RPMI8226 (cell line): ENCODE data around the gene PDE8B.
"Not testable (repeated sequence)": the region's sequence is repeated elsewhere in the genome, so short reads cannot be mapped to it uniquely, and the experiment has no call there.

Source experiments
- DNase-seq: peaks from one replicate; pipeline ENCODE4 v3.0.0-alpha.2; 2015

Gene PDE8B

GRCh38 chr5:77367741-77368140 is 157.3 kb downstream of the PDE8B start:
- no peak for DNase-seq

GRCh38 chr5:77368367-77368766 is 157.9 kb downstream of the PDE8B start:
- DNase-seq = no peak

DNA sequence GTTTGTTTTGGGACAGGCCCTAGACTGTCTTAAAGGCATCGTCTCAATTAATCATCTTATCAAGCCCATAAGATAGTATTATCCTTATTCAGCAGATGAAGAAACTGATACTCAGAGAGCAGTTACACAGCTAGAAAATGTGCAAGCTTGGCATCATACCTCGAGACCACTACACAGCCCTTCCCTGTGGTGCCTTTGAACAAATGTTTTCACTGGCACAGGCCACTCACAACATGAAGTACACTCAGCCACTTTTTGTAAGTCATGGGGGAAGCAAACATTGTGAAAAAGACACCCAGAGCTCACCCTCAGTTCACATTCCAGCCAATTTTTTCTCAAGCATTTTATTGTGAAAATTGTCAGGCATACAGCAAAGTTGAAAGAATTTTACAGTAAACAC is 159.1 kb downstream of the PDE8B start:
- DNase-seq = no peak

DNA sequence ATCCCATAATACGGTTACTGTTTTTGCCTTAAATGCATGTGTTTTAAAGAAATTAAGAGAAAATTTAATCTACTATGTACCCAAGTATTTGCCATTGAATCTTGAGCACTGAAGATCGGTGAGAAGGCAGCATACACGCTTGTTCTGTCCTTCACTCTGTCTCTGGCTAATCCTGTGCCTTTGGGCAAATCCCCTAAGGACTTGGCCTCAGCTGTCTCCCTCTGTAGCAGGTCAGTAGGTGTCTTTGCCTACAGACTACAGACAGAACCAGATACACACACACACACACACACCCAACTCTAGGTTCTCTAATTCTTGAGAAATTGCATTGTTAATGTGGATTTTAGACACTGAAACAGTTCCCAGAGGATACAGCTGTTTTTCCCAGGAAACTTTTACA is 164.2 kb downstream of the PDE8B start:
- no peak for DNase-seq

- no peak for DNase-seq
Measured at GRCh38 chr5:77376609-77377300, 166.3 kb downstream of the PDE8B start.

- DNase-seq = no peak
Measured at GRCh38 chr5:77379558-77380061, 169.1 kb downstream of the PDE8B start.

- no peak for DNase-seq
Measured at GRCh38 chr5:77380636-77381035, 170.2 kb downstream of the PDE8B start.

- DNase-seq = not testable (repeated sequence)
Measured at GRCh38 chr5:77383336-77383735, 172.9 kb downstream of the PDE8B start.

DNA sequence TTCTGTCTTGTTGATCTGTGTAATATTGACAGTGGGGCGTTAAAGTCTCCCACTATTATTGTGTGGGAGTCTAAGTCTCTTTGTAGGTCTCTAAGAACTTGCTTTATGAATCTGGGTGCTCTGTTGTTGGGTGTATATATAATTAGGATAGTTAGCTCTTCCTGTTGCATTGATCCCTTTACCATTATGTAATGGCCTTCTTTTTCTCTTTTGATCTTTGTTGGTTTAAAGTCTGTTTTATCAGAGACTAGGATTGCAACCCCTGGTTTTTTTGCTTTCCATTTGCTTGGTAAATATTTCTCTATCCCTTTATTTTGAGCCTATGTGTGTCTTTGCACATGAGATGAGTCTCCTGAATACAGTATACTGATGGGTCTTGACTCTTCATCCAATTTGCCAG is 175.9 kb downstream of the PDE8B start:
- not testable (repeated sequence) for DNase-seq

- DNase-seq = no peak
Measured at GRCh38 chr5:77389746-77390145, 179.3 kb downstream of the PDE8B start.

DNA sequence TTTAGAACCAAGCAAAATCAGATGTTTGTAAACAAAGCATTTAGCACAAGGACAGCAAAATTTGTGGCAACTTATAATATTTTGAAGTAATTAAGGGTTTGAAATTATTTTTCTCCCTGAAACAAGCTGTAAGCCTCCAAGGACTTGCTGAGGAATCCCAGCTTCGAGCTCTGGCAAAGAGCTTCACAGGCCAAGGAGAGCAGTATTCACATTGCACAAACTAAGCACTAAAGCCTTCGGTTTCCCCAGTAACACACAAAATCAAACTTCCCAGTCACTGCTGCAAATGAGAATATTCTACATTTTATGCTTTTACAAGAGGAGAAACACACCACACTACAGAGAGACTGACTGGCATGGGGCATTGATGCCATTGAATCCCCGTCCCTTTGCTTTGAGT is 179.7 kb downstream of the PDE8B start:
- no peak for DNase-seq

DNA sequence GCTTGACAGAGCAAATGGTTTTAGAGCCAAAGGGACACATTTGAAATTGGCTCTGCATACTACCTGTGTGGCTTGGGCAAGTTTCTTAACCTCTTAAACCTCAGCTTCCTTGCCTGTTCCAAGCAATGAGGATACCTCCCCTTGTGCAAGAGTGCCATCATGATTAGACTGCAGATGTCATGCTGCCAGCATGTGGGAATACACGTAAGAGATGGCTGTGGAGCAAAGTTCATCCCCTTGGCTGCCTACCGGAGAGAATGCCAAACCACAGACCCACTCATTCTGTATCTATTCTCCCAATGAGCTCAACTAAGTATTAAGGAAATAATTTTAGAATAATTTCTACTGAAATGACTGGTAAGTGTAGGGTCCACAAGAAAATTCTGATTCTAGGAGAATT is 180.3 kb downstream of the PDE8B start:
- no peak for DNase-seq

DNA sequence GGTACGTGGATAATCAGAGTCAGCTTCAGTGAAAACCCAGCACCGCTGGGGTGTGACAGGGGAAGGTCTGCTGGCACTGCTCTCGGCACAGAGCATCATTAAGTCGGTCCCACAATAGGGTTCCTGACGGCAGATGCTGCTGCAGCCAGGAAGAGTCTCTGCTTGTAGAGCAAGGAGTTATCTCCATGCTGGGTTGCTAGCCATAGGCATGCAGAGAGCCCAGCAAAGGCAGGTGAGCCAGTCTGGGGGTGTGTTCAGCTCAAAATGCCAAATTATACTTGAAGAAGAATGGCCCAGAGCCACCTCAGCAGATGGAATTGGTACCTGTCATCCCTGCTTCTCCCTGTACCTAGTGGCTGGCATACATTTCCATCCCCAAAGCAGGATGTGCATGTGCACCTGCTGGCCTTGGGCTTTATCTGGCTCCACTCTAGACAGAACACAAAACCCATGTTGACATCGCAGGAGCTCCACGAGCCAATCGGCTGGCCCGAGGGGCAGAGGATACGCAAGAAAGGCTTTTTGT is 180.8 kb downstream of the PDE8B start:
- no peak for DNase-seq

DNA sequence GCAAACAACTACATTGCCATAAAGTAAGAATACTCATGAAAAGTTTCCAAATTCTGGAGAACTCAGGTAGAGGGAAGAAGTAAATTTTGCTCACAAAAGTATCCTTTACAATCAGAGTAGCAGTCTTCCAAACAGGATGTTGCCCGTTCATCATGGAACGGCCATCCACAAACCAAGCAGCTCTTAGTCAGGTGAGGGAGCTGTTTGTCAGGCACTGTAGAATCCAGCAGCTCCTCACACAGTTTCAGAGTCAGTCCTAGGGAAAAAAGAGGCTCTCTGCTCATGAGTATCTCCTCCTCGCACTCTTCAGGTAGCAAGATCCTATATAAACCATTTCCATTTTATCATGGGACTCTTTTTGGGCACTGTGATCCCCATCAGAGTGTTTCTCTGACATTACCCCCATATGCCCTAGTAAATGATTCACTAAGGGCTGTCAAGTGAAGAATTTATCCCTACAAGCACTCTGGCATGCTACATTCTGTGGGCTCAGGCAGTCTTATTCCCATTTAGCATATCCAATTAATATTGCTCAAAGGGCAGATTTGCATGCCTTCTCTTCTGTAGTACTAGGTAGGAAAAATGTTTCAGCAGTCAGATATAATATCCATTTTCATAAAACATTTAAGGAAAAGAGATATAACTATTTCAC is 183.7 kb downstream of the PDE8B start:
- no peak for DNase-seq

GRCh38 chr5:77396017-77396416 is 185.5 kb downstream of the PDE8B start:
- no peak for DNase-seq

- no peak for DNase-seq
Measured at GRCh38 chr5:77397686-77398292, 187.3 kb downstream of the PDE8B start.

DNA sequence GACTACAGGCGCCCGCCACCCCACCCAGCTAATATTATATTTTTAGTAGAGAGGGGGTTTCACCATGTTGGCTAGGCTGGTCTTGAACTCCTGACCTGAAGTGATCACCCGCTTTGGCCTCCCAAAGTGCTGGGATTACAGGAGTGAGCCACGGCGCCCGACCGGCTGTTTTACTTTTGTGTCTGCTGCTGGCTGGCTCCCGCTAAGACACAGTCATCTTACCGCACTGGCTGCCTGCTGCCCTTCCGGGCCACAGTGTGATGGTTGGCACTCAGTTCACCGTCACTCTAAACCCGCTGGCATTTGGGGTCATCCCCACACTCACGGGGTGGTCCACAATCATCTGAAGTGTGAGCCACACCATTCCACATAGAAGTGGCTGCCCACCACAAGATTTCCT is 188.0 kb downstream of the PDE8B start:
- no peak for DNase-seq

DNA sequence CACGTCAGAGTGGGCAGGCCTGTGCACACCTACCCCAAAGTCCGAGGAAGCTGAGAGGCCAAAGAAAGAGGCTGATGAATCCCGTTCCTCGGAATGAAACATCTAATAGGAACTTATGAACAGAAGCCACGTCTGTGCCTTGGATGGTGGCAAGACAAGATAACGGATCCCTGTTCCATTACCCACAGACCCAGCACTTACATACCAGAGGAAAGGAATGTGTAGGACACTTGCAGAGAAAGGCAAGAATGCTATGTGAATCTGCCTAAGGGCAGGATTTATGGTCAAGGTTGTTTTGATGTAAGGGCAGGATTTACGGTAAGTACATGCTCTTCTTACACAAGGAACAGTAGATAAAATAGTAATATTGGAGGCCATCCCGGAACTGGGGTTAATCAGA is 188.4 kb downstream of the PDE8B start:
- DNase-seq = no peak

DNA sequence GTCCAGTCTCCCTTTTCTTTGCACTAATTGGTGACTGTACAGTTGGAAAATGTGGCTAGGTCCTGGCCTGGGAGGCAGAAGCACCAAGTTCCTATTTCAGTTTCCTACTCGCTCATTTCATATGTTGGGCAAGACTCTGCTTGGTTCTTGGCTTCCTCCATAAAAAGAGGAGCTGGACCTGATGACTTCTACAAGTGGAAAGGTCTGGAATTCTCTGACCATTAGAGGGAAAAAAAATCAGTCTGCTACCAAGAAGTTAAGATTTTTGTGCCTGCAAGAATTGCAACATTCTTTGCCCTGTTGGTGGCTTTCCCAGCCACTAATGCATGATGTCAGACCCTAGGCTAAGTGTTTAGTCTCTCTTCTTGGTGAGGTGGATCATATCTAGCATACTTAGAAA is 190.2 kb downstream of the PDE8B start:
- no peak for DNase-seq

DNA sequence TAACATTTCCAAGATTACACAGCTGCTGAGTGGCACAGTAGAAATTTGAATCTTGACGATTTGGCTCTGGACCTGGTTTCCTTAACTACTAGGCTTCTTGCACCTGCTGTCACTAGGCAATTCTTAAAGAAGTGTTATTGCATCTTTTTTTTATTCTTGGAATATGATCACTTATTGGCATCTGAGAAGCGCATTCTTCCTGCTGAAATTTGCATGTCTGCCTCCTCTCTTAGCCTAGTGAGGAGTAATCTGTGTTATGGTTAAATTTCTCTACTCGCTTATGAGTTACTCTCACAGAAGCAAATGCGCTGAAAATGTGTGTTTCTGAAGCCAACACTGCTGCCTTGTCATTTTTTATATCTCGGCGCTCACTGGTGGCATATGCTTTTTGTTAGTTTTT is 192.3 kb downstream of the PDE8B start:
- no peak for DNase-seq

DNA sequence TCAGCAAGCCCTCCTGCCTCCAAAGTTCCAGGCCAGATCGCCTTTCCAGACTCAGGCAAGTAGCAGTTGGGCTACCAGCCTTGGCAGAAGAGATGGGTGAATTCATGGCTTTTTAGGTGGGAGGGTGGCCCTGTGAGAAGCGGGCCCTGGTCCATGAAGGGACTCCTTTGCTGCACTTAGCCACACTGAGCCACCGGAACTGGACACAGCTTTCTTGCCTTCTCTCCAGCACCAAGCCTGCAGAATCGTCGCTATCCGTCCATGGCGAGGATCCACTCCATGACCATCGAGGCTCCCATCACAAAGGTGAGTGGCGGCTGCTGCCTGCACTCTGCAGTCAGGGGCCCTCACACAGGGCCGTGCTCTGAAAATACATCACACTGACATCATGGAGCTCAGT is 196.7 kb downstream of the PDE8B start:
- no peak for DNase-seq

DNA sequence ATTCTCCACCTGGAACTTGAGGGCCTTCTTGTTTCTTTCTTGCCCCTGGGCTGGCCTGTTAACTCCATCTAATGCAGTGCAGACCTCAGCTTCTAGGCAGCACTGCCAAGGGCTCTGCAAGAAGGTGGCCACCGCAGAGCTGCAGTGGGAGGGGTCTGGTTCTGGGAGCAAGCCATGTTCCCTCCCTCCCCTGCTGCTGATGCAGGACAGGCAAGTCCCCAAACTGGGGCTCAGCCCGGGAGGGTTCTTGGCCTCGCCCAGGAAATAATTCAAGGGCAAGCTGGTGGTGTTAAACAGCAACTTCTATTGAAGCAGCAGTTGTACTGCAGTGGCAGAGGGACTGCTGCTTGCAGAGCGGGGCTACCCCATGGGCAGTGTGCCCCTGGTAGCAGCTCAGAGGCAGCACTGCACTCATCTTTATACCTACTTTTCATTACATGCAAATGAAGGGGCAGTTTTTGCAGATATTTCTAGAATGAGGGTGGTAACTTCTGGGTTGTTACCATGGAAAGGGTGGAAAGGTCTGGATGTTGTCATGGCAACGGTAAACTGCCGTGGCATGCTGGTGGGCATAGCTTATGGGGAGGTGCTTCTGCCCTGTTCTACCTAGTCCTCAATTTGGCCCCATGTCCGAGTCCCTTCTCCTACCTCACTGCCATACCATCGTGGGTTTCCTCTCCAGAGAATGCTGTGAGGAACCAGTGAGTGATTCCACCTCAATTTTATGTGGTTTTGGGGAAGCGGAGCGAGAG is 199.6 kb downstream of the PDE8B start:
- DNase-seq = peak; percentile 9

DNA sequence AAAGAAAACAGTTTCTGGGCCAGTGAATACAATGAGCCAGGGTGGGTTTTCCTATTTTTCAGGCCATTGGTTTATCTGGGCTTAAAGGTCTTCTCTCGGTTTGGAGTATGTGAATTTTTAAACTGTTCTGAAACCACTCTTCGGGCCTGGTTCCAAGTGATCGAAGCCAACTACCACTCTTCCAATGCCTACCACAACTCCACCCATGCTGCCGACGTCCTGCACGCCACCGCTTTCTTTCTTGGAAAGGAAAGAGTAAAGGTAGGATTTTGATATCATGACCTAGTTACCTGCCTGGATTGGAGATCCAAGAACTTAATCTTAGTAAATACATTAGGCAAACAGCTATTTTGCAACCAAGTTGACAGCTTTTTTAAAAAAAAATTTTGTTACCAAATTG is 202.6 kb downstream of the PDE8B start:
- no peak for DNase-seq
